ENCODE results near the gene SYDE2.
"Not testable (repeated sequence)": the region's sequence is repeated elsewhere in the genome, so short reads cannot be mapped to it uniquely, and the experiment has no call there.

Gene SYDE2

GRCh38 chr1:85216697-85217096 lies 15.9 kb upstream of the SYDE2 start:
- DNase-seq, result no peak

GRCh38 chr1:85214654-85215053 lies 13.8 kb upstream of the SYDE2 start:
- no peak for DNase-seq

- no peak for DNase-seq
These were observed 7.7 kb upstream of the SYDE2 start for GRCh38 chr1:85208488-85208887.

GRCh38 chr1:85203573-85204171 lies 2.9 kb upstream of the SYDE2 start:
- DNase-seq, result no peak

- no peak for DNase-seq
These were observed 2.0 kb upstream of the SYDE2 start for GRCh38 chr1:85202864-85203255.

GRCh38 chr1:85202092-85202863 lies 1.5 kb upstream of the SYDE2 start:
- DNase-seq, result peak in 1 of 4 experiments; percentile 5

- peak; percentile 42 to 73 (median 55) for DNase-seq
These were observed 700 bp upstream of the SYDE2 start for GRCh38 chr1:85201340-85202091.

GRCh38 chr1:85199667-85200462 lies 951 bp downstream of the SYDE2 start:
- DNase-seq, result no peak

GRCh38 chr1:85198864-85199263 lies 2.0 kb downstream of the SYDE2 start:
- no peak for DNase-seq

GRCh38 chr1:85196358-85196757 lies 4.5 kb downstream of the SYDE2 start:
- DNase-seq, result no peak

- DNase-seq, result no peak
These were observed 5.1 kb downstream of the SYDE2 start for GRCh38 chr1:85195703-85196102.

- DNase-seq, result not testable (repeated sequence)
These were observed 8.7 kb downstream of the SYDE2 start for GRCh38 chr1:85192129-85192528.

- no peak for DNase-seq
These were observed 11.7 kb downstream of the SYDE2 start for GRCh38 chr1:85189120-85189519.

- DNase-seq, result no peak
These were observed 12.3 kb downstream of the SYDE2 start for GRCh38 chr1:85188530-85188929.

- DNase-seq, result not testable (repeated sequence)
These were observed 13.8 kb downstream of the SYDE2 start for GRCh38 chr1:85187021-85187420.

- DNase-seq, result no peak
These were observed 16.6 kb downstream of the SYDE2 start for GRCh38 chr1:85184245-85184644.

- DNase-seq, result no peak
These were observed 18.1 kb downstream of the SYDE2 start for GRCh38 chr1:85182700-85183099.

- no peak for DNase-seq
These were observed 19.9 kb downstream of the SYDE2 start for GRCh38 chr1:85180869-85181268.

GRCh38 chr1:85179522-85179921 lies 21.3 kb downstream of the SYDE2 start:
- DNase-seq, result no peak

- DNase-seq, result no peak
These were observed 22.4 kb downstream of the SYDE2 start for GRCh38 chr1:85178396-85178795.

GRCh38 chr1:85174503-85174902 lies 26.3 kb downstream of the SYDE2 start:
- no peak for DNase-seq

GRCh38 chr1:85172684-85173337 lies 28.0 kb downstream of the SYDE2 start:
- no peak for DNase-seq
